ENCODE results near the gene CCDC171. TPM values are rescaled to one million over a fixed set of nuclear protein-coding genes. Genes with fewer than 3 reads are reported as not detected.

The CCDC171 gene
- total and polyA plus RNA-seq, 12 donors: 1.2 to 4.9 (median 2.7) TPM

GRCh38 chr9:15769547-15769946, 216.7 kb downstream of the CCDC171 start:
- no peaks in the 10 kb centered on the region for H3K27me3 ChIP-seq
- H3K9me3 ChIP-seq (replicated peaks in 1 of 3): no peaks in the 10 kb centered on the region
- no peaks in the 10 kb centered on the region for H3K4me1 ChIP-seq (replicated peaks in 1 of 2)
- H3K36me3 ChIP-seq (replicated peaks in 1 of 2): no peaks in the 10 kb centered on the region
- no peak for TF ChIP-seq POLR2A (IDR thresholded peaks at IDR 0.05)
- TF ChIP-seq CTCF (IDR thresholded peaks at IDR 0.05): no peak
- 64 to 68% (median 65%) methylated on average over 5 of the region's 5 CpGs for WGBS, 4 donors
- H3K4me3 ChIP-seq: no peak overlapping the region
- intact Hi-C loops (cut with DNase I): no loop called here
- DNase-seq: no peak
- no peak overlapping the region for H3K27ac ChIP-seq

- TF ChIP-seq CTCF (IDR thresholded peaks at IDR 0.05): no peak
- TF ChIP-seq POLR2A (IDR thresholded peaks at IDR 0.05): no peak
- no peak for DNase-seq
- Histone ChIP-seq H3K27me3 (no peaks in the 10 kb centered on the region), H3K9me3 (replicated peaks in 1 of 3) (no peaks in the 10 kb centered on the region), H3K27ac (no peak overlapping the region), H3K4me3 (no peak overlapping the region), H3K36me3 (replicated peaks in 1 of 2) (no peaks in the 10 kb centered on the region), H3K4me1 (replicated peaks in 1 of 2) (no peaks in the 10 kb centered on the region)
- intact Hi-C loops (cut with DNase I): no loop called here
- 89 to 95% (median 91%) methylated on average over 5 of the region's 5 CpGs for WGBS, 4 donors
Observed at GRCh38 chr9:15778861-15779260, 226.0 kb downstream of the CCDC171 start.

GRCh38 chr9:15782106-15782505, 229.3 kb downstream of the CCDC171 start:
- intact Hi-C loops (cut with DNase I): no loop called here
- Histone ChIP-seq H3K4me3 (no peak overlapping the region), H3K27me3 (no peaks in the 10 kb centered on the region), H3K27ac (no peak overlapping the region), H3K36me3 (replicated peaks in 1 of 2) (no peaks in the 10 kb centered on the region), H3K9me3 (replicated peaks in 1 of 3) (no peaks in the 10 kb centered on the region), H3K4me1 (replicated peaks in 1 of 2) (no peaks in the 10 kb centered on the region)
- no peak for TF ChIP-seq CTCF (IDR thresholded peaks at IDR 0.05)
- WGBS, 4 donors: 86 to 94% (median 89%) methylated on average over 5 of the region's 5 CpGs
- no peak for DNase-seq

- intact Hi-C loops (cut with DNase I): no loop called here
- no peak for DNase-seq
- no peaks in the 10 kb centered on the region for H3K36me3 ChIP-seq (replicated peaks in 1 of 2)
- TF ChIP-seq CTCF (IDR thresholded peaks at IDR 0.05): no peak
- TF ChIP-seq POLR2A (IDR thresholded peaks at IDR 0.05): no peak
- no peaks in the 10 kb centered on the region for H3K4me1 ChIP-seq (replicated peaks in 1 of 2)
- no peaks in the 10 kb centered on the region for H3K27me3 ChIP-seq
- H3K27ac ChIP-seq: no peak overlapping the region
- H3K4me3 ChIP-seq: no peak overlapping the region
- H3K9me3 ChIP-seq (replicated peaks in 1 of 3): no peaks in the 10 kb centered on the region
Observed at GRCh38 chr9:15785584-15785983, 232.7 kb downstream of the CCDC171 start.
